ENCODE results near the gene CD2BP2. TPM values are rescaled to one million over a fixed set of nuclear protein-coding genes. Genes with fewer than 3 reads are reported as not detected.

The CD2BP2 gene
- total and polyA plus RNA-seq, 2 of the 8 experiments (the other 6 are each of a cell fraction or from before 2014, with no cell fraction given) = 22.4 to 55.3 TPM

DNA sequence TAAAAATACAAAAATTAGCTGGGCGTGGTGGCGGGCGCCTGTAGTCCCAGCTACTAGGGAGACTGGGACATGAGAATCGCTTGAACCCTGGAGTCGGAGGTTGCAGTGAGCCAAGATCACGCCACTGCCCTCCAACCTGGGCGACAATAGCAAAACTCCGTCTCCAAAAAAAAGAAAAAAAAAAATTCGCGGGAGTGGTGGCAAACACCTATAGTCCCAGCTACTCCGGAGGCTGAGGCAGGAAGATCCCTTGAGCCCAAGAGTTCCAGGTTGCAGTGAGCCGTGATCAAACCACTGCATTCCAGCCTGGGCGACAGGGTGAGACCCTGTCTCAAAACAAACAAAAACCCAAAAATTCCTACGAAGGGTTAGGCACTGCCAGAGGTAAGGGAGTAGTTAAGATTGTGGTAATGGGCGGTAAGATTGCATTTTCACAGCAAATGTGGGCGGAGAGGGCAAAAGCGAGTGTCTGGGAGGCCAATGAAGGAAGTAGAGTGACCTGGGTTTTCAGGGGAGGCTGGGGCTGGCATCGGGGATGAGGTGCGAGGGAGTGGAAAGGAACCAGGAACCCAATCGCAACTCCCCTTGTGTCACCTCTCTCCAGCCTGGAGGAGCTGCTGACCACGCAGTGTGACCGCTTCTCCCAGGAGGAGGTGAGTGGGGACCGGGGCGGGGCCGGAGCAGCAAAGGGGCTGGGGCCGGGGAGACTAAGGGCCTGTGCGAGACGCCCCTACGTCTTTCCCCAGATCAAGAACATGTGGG lies 22.1 kb upstream of the CD2BP2 start:
- Histone ChIP-seq H3K14ac (ENCODE audit: insufficient read length) (no peak overlapping the region), H3K27ac (ENCODE audit: low read depth, low read length) (peak overlapping the region; percentile 92), H3K79me2 (ENCODE audit: control insufficient read depth in 1 of 2, insufficient read depth in 2 of 2, low read length in 2 of 2) (no peaks in the 10 kb centered on the region), H2BK20ac (ENCODE audit: low read length) (no peak overlapping the region), H3K4me2 (ENCODE audit: insufficient read depth in 1 of 2, low read depth in 2 of 2, low read length in 2 of 2) (peak overlapping the region; percentile 80 to 81), H2BK5ac (ENCODE audit: low read depth, low read length) (peak overlapping the region; percentile 89), H2AK5ac (ENCODE audit: low read depth, low read length) (no peak overlapping the region), H2BK12ac (ENCODE audit: low read depth, low read length) (peak overlapping the region; percentile 85; the same call in 1 of the 2 replicates), H3K23ac (ENCODE audit: insufficient read length) (no peak overlapping the region), H3K36me3 (ENCODE audit: control insufficient read depth in 2 of 4, insufficient read depth in 4 of 4, low read length in 3 of 4) (no peaks in the 10 kb centered on the region), H3K56ac (replicated peaks; ENCODE audit: insufficient read length, low read depth, low read length) (peak overlapping the region; percentile 74), H3K79me1 (ENCODE audit: low read depth, low read length) (no peaks in the 10 kb centered on the region), H3K4ac (replicated peaks; ENCODE audit: insufficient read length, low read depth, low read length) (peak overlapping the region; percentile 74), H3K9me3 (ENCODE audit: insufficient read depth in 2 of 2, low read depth in 1 of 2, low read length in 1 of 2) (no peaks in the 10 kb centered on the region), H2BK15ac (ENCODE audit: low read length) (0 out of 2 replicates have a peak overlapping the region, but pooled peaks have one; percentile 53), H3K18ac (ENCODE audit: extremely low read depth, low read length) (peak overlapping the region; percentile 84), H3K23me2 (ENCODE audit: low read depth, low read length) (peaks cover 10% of the 10 kb centered on the region), H2AFZ (ENCODE audit: low read length) (no peak overlapping the region), H2BK120ac (replicated peaks; ENCODE audit: low read depth, low read length) (no peak overlapping the region), H4K20me1 (replicated peaks in 1 of 2; ENCODE audit: control insufficient read depth in 1 of 2, insufficient read depth in 2 of 2, low read length in 2 of 2) (no peaks in the 10 kb centered on the region), H4K5ac (ENCODE audit: insufficient read length, low read depth, low read length) (peak overlapping the region; percentile 70), H3K4me1 (replicated peaks in 1 of 4; ENCODE audit: control insufficient read depth in 3 of 4, insufficient read depth in 4 of 4, low read length in 3 of 4) (peaks cover 0 to 9% (median 5%) of the 10 kb centered on the region in 4 experiments; a peak in 5 of 7 replicates), H4K8ac (ENCODE audit: extremely low read depth, insufficient read depth, low read length) (peak overlapping the region; percentile 54; the same call in 1 of the 2 replicates), H3K9ac (replicated peaks in 1 of 4; ENCODE audit: extremely low read depth in 1 of 4, low read depth in 3 of 4, low read length in 3 of 4) (peak overlapping the region; percentile 46 to 63 (median 57)), H4K91ac (replicated peaks; ENCODE audit: insufficient read length, low read length) (peak overlapping the region; percentile 93), H3K4me3 (ENCODE audit: extremely low read depth in 1 of 4, insufficient read depth in 2 of 4, low read depth in 3 of 4, low read length in 4 of 4) (peak overlapping the region; percentile 53 to 88 (median 66)), H3K27me3 (replicated peaks in 1 of 4; ENCODE audit: control insufficient read depth in 3 of 4, extremely low read depth in 1 of 4, insufficient read depth in 3 of 4, low read length in 3 of 4) (no peaks in the 10 kb centered on the region)
- peak in 1 of 2 experiments; percentile 92 for DNase-seq (ENCODE audit: low read depth in 1 of 2, low spot score in 2 of 2)
- ChIA-PET CTCF (ENCODE audit: partially characterized antibody) (interaction anchor here (0.6 to 2.3 kb wide), 5 partner anchors 13 to 31 kb away, joined by 3 to 8 read pairs (median 4); partner anchors contain the start of gene ZNF771), POLR2A (ENCODE audit: partially characterized antibody) (interaction anchor here (0.6 to 13.6 kb wide), 9 partner anchors 12 to 371 kb away, joined by 3 to 151 read pairs (median 4); partner anchors contain the start of genes ALDOA, CD2BP2, PHKG2 and ZNF48)
- WGBS, 2 experiments (ENCODE audit: extremely low coverage in 1 of 2, insufficient coverage in 1 of 2, insufficient read length in 1 of 2, insufficient replicate concordance in 2 of 2, low coverage in 1 of 2, low lambda C conversion rate in 2 of 2, missing lambda C conversion rate in 1 of 2) = 53% methylated on average over 19 of the region's 29 CpGs; no CpG with 5 or more reads in 1 of the 2 experiments
- FAIRE-seq = no peak
- TF ChIP-seq YY1 (IDR thresholded peaks at IDR 0.05; ENCODE audit: low read depth, low read length) = no peak
- TF ChIP-seq KDM1A (IDR thresholded peaks at IDR 0.05; ENCODE audit: borderline replicate concordance, low read length) = no peak
- TF ChIP-seq, protein P1, sequence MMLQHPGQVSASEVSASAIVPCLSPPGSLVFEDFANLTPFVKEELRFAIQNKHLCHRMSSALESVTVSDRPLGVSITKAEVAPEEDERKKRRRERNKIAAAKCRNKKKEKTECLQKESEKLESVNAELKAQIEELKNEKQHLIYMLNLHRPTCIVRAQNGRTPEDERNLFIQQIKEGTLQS (IDR thresholded peaks at IDR 0.05; ENCODE audit: insufficient read depth, low read depth, low read length) = no peak
- TF ChIP-seq, protein P2, sequence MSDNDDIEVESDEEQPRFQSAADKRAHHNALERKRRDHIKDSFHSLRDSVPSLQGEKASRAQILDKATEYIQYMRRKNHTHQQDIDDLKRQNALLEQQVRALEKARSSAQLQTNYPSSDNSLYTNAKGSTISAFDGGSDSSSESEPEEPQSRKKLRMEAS (IDR thresholded peaks at IDR 0.05) = peak; percentile 64; the same call in 1 of the 2 replicates
- TF ChIP-seq TCF12 (IDR thresholded peaks at IDR 0.05; ENCODE audit: low read depth, low read length) = no peak

Measured in H1 (cell line).